HepG2 (cell line): ENCODE measurements around the gene WIPF2.

Experiments used
- BRF2 ChIP-seq: sonication (generic); formaldehyde crosslinking; IDR thresholded peaks from 2 replicates; pipeline ENCODE4 v1.8.1; 2022; ENCODE audit warnings: mild to moderate bottlenecking, missing genetic modification reagents
- CEBPG ChIP-seq: IDR thresholded peaks from 2 replicates; pipeline ENCODE4 v1.6.1; 2016
- CTCF ChIP-seq: sonication (generic); formaldehyde crosslinking; IDR thresholded peaks from 2 replicates; pipeline ENCODE4 v1.5.0; 2020; ENCODE audit warnings: mild to moderate bottlenecking, missing genetic modification reagents, moderate library complexity
- ESRRA ChIP-seq: sonication (generic); formaldehyde crosslinking; IDR thresholded peaks from 2 replicates; pipeline ENCODE4 v1.5.1; 2020; ENCODE audit warnings: mild to moderate bottlenecking, low read depth, missing genetic modification reagents
- MYC ChIP-seq: sonication (generic); formaldehyde crosslinking; IDR thresholded peaks from 2 replicates; pipeline ENCODE4 v1.9.0; 2021; ENCODE audit warnings: missing genetic modification reagents, borderline replicate concordance
- RFXAP ChIP-seq: sonication (generic); formaldehyde crosslinking; IDR thresholded peaks from 2 replicates; pipeline ENCODE4 v1.4.0; 2020; ENCODE audit warnings: missing genetic modification reagents, borderline replicate concordance
- SKIL ChIP-seq: sonication (generic); formaldehyde crosslinking; IDR thresholded peaks from 2 replicates; pipeline ENCODE4 v1.8.0; 2022; ENCODE audit warnings: missing genetic modification reagents, mild to moderate bottlenecking, moderate library complexity, borderline replicate concordance
- ZNF331 ChIP-seq: sonication (generic); formaldehyde crosslinking; IDR thresholded peaks from 2 replicates; pipeline ENCODE4 v1.4.0; 2020; ENCODE audit warnings: missing genetic modification reagents
- ZNF432 ChIP-seq: sonication (generic); formaldehyde crosslinking; IDR thresholded peaks from 2 replicates; pipeline ENCODE4 v1.5.0; 2020; ENCODE audit warnings: missing genetic modification reagents, mild to moderate bottlenecking, borderline replicate concordance

- TF ChIP-seq ESRRA (no peak), RFXAP (CRISPR knock-in tag) (no peak), ZNF432 (CRISPR knock-in tag) (no peak), CEBPG (CRISPR knock-in tag) (no peak), ZNF331 (CRISPR knock-in tag) (no peak), BRF2 (no peak), MYC (no peak), CTCF (no peak), SKIL (CRISPR knock-in tag) (no peak)
Observed at GRCh38 chr17:40327244-40327729, 108.2 kb downstream of the WIPF2 start.
